Spleen (tissue), 11 donors: Measurements from ENCODE around the gene SYK. TPM values are rescaled to one million over a fixed set of nuclear protein-coding genes. Genes with fewer than 3 reads are reported as not detected.
A peak's percentile ranks its signal among the peaks of the same experiment; 100 is the strongest.

Source experiments
- DNase-seq: peaks from one replicate; pipeline ENCODE4 v3.0.0-alpha.2; 2020
- H3K27ac ChIP-seq, 8 donors: fragments of 200-600 bp; sonication (generic) in 7 of 8; 1 replicate in 4 of 8; 2 replicates in 4 of 8; pipeline versions ENCODE4 v1.5.0 to v1.8.0; 2016 to 2021; ENCODE audit warnings: inconsistent platforms in 4 of 8, mild to moderate bottlenecking in 4 of 8, moderate library complexity in 1 of 8
- H3K27me3 ChIP-seq, 7 donors: fragments of 200-600 bp; sonication (generic) in 6 of 7; replicated peaks in 1 of 7; 1 replicate in 4 of 7; 2 replicates in 3 of 7; pipeline versions ENCODE4 v1.5.0 to v1.8.0; 2016 to 2021; ENCODE audit warnings: inconsistent platforms in 3 of 7, mild to moderate bottlenecking in 1 of 7
- H3K36me3 ChIP-seq, 6 donors: fragments of 200-600 bp; sonication (generic) in 5 of 6; 1 replicate in 4 of 6; 2 replicates in 2 of 6; pipeline versions ENCODE4 v1.5.0 to v1.8.0; 2016 to 2021; ENCODE audit warnings: inconsistent platforms in 2 of 6
- H3K4me1 ChIP-seq, 6 donors: fragments of 200-600 bp; sonication (generic) in 5 of 6; 1 replicate in 3 of 6; 2 replicates in 3 of 6; pipeline versions ENCODE4 v1.5.0 to v1.8.0; 2016 to 2021; ENCODE audit warnings: inconsistent platforms in 3 of 6
- H3K4me3 ChIP-seq, 8 donors: fragments of 200-600 bp; sonication (generic) in 7 of 8; 1 replicate in 4 of 8; 2 replicates in 4 of 8; pipeline versions ENCODE4 v1.5.0 to v1.8.0; 2016 to 2021; ENCODE audit warnings: inconsistent platforms in 4 of 8, mild to moderate bottlenecking in 4 of 8, moderate library complexity in 2 of 8
- H3K9me3 ChIP-seq, 8 donors: fragments of 200-600 bp; sonication (generic) in 7 of 8; 1 replicate in 4 of 8; 2 replicates in 4 of 8; pipeline versions ENCODE4 v1.5.0 to v1.8.0; 2016 to 2021; ENCODE audit warnings: inconsistent platforms in 4 of 8
- POLR2A ChIP-seq, 3 donors: fragments of 450-650 bp; IDR thresholded peaks; one replicate each; pipeline ENCODE4 v1.5.1; 2017; ENCODE audit warnings: antibody characterized with exemption in 3 of 3, mild to moderate bottlenecking in 1 of 3
- POLR2AphosphoS5 ChIP-seq, 3 donors: sonication (generic); formaldehyde crosslinking; IDR thresholded peaks; one replicate each; pipeline ENCODE4 v1.5.1; 2017; ENCODE audit warnings: antibody characterized with exemption in 3 of 3
- WGBS, 5 donors: extraction: QIAGEN DNeasy Blood & Tissue Kit in 3 of 5; methylation state at CpG; one replicate each; pipeline versions ENCODE4 v1.1.5 to v1.1.7; 2013 to 2018; 5-methylcytosine and 5-hydroxymethylcytosine counted together
- intact Hi-C: fragments of 100-400 bp; cut with DNase I; formaldehyde crosslinking; loops from one replicate; pipeline ENCODE4 v1.15.0; 2023; ENCODE audit warnings: low total_unique reads
- polyA plus RNA-seq, 3 donors: library from polyadenylated mRNA; stranded (reverse); fragments of 200-250 nt; gene quantifications; one replicate each; pipeline ENCODE4 v1.2.1, GENCODE V29; 2013
- total RNA-seq, 7 donors: library from RNA; depleted of rRNA in 3 of 7; stranded (reverse); fragments of >200 nt in 3 of 7; fragmentation: NEBNext Ultra II Directional in 4 of 7; extraction: Animal tissue kit (Norgen Biotek cat#: 25700) in 4 of 7; gene quantifications; one replicate each; pipeline versions ENCODE4 v1.1.0 to v1.2.1, GENCODE V29; 2016 to 2021
- TF ChIP-seq, protein P1 (sequence below), 11 experiments: fragments of 200-600 bp in 7 of 11; fragments of 450-650 bp in 4 of 11; sonication (generic) in 4 of 11; IDR thresholded peaks in 8 of 11; conservative IDR thresholded peaks in 3 of 11; 1 replicate in 7 of 11; 2 replicates in 4 of 11; pipeline versions ENCODE4 v1.4.0 to v1.8.0; 2016 to 2021; ENCODE audit warnings: antibody characterized with exemption in 11 of 11, inconsistent platforms in 4 of 11, mild to moderate bottlenecking in 1 of 11
- donor health status: healthy with polysubstance abuse.
- donor health status: DM: no; HTN: no; CAD: no; lungs with moderate emphysema.
- donor health status: DM: no; HTN: no; CAD: no.
- donor health status: Bipolar disorder and iron deficiency.
- donor health status: healthy.
- donor health status: DM: no; HTN: no; CAD: no.
- donor health status: DM: yes; HTN: yes; CAD: no.

The SYK gene
- total and polyA plus RNA-seq, 10 donors: 42.6 to 152 (median 111) TPM

GRCh38 chr9:90825586-90825985 is 24.0 kb downstream of the SYK start:
- intact Hi-C loops: no loop called here

DNA sequence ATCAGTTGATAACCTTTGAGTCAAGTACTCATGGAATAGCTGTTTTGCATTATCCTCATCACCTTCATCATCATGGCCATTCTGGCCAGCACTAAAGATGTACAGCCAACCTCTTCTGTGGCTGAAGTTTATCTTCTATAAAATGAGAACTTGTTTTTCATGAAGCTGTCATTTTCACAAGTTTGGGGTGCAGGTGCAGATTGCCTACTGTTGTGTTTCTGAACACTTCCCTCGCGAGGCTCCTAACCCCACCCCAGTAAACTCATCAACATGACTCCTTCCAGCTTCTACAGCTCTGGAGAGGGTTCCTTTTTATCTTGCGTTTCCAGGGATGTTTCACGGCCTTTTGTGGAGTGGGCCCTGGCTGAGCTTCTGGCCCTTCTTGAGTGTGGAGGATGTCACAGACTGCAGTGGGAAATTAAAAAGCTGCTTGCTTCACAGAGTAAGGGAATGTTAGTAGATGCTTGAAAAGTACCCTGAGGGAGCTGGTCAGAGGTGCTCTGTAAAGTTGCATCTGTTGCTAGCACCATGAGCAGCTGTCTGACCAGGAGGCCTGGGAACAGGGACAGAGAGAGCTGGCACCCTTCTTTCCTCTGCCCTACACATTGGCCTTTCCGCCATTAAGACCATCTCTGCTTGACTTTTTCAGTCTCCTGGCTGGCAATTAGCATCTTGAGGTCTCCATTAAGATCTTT is 24.9 kb downstream of the SYK start:
- 49 to 78% (median 76%) methylated on average over 5 of the region's 5 CpGs for WGBS, 5 donors
- peak overlapping the region in 2 of 8 donors; percentile 8 to 73 for H3K4me3 ChIP-seq
- intact Hi-C loops: no loop called here
- peaks cover 0 to 28% (median 0%) of the 10 kb centered on the region in 6 donors for H3K36me3 ChIP-seq
- DNase-seq: no peak
- no peak for TF ChIP-seq POLR2A (IDR thresholded peaks at IDR 0.05)
- no peak for TF ChIP-seq POLR2AphosphoS5 (IDR thresholded peaks at IDR 0.05)
- TF ChIP-seq, protein P1, sequence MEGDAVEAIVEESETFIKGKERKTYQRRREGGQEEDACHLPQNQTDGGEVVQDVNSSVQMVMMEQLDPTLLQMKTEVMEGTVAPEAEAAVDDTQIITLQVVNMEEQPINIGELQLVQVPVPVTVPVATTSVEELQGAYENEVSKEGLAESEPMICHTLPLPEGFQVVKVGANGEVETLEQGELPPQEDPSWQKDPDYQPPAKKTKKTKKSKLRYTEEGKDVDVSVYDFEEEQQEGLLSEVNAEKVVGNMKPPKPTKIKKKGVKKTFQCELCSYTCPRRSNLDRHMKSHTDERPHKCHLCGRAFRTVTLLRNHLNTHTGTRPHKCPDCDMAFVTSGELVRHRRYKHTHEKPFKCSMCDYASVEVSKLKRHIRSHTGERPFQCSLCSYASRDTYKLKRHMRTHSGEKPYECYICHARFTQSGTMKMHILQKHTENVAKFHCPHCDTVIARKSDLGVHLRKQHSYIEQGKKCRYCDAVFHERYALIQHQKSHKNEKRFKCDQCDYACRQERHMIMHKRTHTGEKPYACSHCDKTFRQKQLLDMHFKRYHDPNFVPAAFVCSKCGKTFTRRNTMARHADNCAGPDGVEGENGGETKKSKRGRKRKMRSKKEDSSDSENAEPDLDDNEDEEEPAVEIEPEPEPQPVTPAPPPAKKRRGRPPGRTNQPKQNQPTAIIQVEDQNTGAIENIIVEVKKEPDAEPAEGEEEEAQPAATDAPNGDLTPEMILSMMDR (IDR thresholded peaks at IDR 0.05 in 8 of 11, conservative IDR thresholded peaks at IDR 0.05 in 3 of 11): no peak
- H3K9me3 ChIP-seq: no peaks in the 10 kb centered on the region
- H3K27ac ChIP-seq: peak overlapping the region in 7 of 8 donors; percentile 61 to 88 (median 74)
- H3K4me1 ChIP-seq: peaks cover 8 to 76% (median 39%) of the 10 kb centered on the region in 6 donors
- no peaks in the 10 kb centered on the region for H3K27me3 ChIP-seq

More at GRCh38 chr9:90825586-90825985, 24.0 kb downstream of the SYK start:
- no peak for DNase-seq
- H3K4me3 ChIP-seq: no peak overlapping the region
- H3K4me1 ChIP-seq: peaks cover 8 to 76% (median 31%) of the 10 kb centered on the region in 6 donors
- peaks cover 0 to 29% (median 0%) of the 10 kb centered on the region in 6 donors for H3K36me3 ChIP-seq
- no peaks in the 10 kb centered on the region for H3K9me3 ChIP-seq
- no peaks in the 10 kb centered on the region for H3K27me3 ChIP-seq
- H3K27ac ChIP-seq: peak overlapping the region in 5 of 8 donors; percentile 72 to 88 (median 78)
- TF ChIP-seq, protein P1 (IDR thresholded peaks at IDR 0.05 in 8 of 11, conservative IDR thresholded peaks at IDR 0.05 in 3 of 11): no peak
- TF ChIP-seq POLR2AphosphoS5 (IDR thresholded peaks at IDR 0.05) (peak in 1 of 3 donors; percentile 22), POLR2A (IDR thresholded peaks at IDR 0.05) (no peak)
- WGBS, 5 donors: 23 to 39% (median 32%) methylated on average over 1 of the region's 1 CpG

DNA sequence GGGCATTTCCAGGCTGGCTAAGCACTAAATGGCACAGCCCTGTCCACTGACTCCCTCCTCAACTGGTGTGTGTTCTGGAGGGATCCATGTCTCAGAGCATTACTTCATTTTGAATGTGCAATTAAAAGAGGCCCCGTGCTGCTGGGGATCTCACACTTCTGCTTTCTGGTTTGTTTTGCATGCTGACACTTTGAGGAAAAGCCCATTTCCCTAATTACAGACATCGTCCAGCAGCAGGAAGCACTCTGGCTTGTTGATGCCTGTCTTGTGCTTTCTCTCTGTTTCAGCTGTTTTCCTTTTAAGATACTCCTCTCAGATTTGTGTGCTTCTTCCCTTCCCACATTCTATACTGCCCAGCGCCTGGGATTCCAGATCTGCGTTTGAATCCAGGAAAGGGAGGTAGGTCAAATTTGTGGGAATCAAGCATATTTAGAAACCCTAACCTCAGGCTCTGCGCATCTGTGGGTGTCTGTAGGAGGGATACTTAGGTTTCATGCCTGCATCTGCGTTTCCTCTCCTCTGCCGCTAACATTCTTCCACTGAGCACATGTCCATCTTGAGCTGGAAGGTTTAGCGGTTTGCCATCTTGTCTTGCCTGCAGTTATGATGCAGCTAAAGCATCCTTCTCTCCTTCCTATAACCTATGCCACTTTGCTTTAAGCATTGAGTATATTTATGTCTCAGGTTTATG is 25.7 kb downstream of the SYK start:
- Histone ChIP-seq H3K9me3 (no peaks in the 10 kb centered on the region), H3K27me3 (no peaks in the 10 kb centered on the region), H3K4me3 (peak overlapping the region; percentile 34 to 73 (median 46)), H3K27ac (peak overlapping the region in 7 of 8 donors; percentile 61 to 88 (median 74)), H3K36me3 (peaks cover 0 to 31% (median 0%) of the 10 kb centered on the region in 6 donors), H3K4me1 (peaks cover 8 to 77% (median 41%) of the 10 kb centered on the region in 6 donors)
- WGBS, 5 donors: 14 to 25% (median 18%) methylated on average over 8 of the region's 8 CpGs
- intact Hi-C loops: no loop called here
- DNase-seq: no peak
- TF ChIP-seq, protein P1 (IDR thresholded peaks at IDR 0.05 in 8 of 11, conservative IDR thresholded peaks at IDR 0.05 in 3 of 11): peak in 2 of 11 experiments; percentile 6 to 11
- no peak for TF ChIP-seq POLR2A (IDR thresholded peaks at IDR 0.05)
- TF ChIP-seq POLR2AphosphoS5 (IDR thresholded peaks at IDR 0.05): peak in 1 of 3 donors; percentile 86

DNA sequence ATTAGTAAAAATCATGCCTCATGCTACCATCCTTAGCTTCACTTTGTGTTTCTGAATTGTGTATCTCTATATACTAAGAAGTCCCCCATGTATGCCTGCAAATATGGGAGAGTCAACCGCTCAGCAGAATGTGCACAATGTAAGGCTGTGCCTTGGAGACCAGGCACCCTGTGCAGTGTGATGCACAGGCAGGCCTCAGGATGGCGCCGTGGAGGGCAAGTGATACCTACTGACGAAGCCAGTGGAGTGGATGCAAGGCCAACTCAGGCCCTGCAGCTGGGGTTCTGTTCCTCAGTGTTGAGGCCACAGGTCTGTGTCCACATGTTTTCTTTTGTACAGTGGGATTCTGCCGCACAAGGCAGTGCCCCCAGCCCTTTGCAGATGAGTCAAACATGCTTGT is 28.4 kb downstream of the SYK start:
- Histone ChIP-seq H3K27me3 (no peaks in the 10 kb centered on the region), H3K36me3 (peaks cover 0 to 48% (median 0%) of the 10 kb centered on the region in 6 donors), H3K27ac (peak overlapping the region in 4 of 8 donors; percentile 74 to 88 (median 82)), H3K9me3 (peaks cover 0 to 5% (median 0%) of the 10 kb centered on the region in 8 donors), H3K4me1 (peaks cover 8 to 93% (median 38%) of the 10 kb centered on the region in 6 donors), H3K4me3 (peak overlapping the region in 3 of 8 donors; percentile 8 to 73 (median 56))
- TF ChIP-seq POLR2AphosphoS5 (IDR thresholded peaks at IDR 0.05): no peak
- no peak for TF ChIP-seq POLR2A (IDR thresholded peaks at IDR 0.05)
- TF ChIP-seq, protein P1 (IDR thresholded peaks at IDR 0.05 in 8 of 11, conservative IDR thresholded peaks at IDR 0.05 in 3 of 11): no peak
- DNase-seq: no peak
- intact Hi-C loops: no loop called here
- WGBS, 5 donors: 87 to 96% (median 88%) methylated on average over 5 of the region's 5 CpGs
